Stomach smooth muscle (tissue), 2 donors: Measurements from ENCODE around the gene SLC41A3.
"Not testable (repeated sequence)": the region's sequence is repeated elsewhere in the genome, so short reads cannot be mapped to it uniquely, and the experiment has no call there.

ENCODE experiments used
- H3K27ac ChIP-seq: one replicate; pipeline ENCODE4 v1.7.0; 2013; ENCODE audit warnings: mild to moderate bottlenecking, low read length, inconsistent platforms
- H3K27me3 ChIP-seq, 2 donors: one replicate each; pipeline ENCODE4 v1.7.0; 2013; ENCODE audit warnings: low read length in 2 of 2; ENCODE audit not compliant: insufficient read depth in 2 of 2, control insufficient read depth in 1 of 2
- H3K36me3 ChIP-seq, 2 donors: one replicate each; pipeline ENCODE4 v1.7.0; 2013; ENCODE audit warnings: low read length in 2 of 2; ENCODE audit not compliant: control insufficient read depth in 2 of 2, insufficient read depth in 2 of 2
- H3K4me1 ChIP-seq: one replicate; pipeline ENCODE4 v1.7.0; 2013; ENCODE audit warnings: low read length; ENCODE audit not compliant: control insufficient read depth, insufficient read depth
- H3K4me3 ChIP-seq, 2 donors: one replicate each; pipeline ENCODE4 v1.7.0; 2013; ENCODE audit warnings: low read length in 2 of 2
- H3K9ac ChIP-seq, 2 donors: one replicate each; pipeline ENCODE4 v1.7.0; 2013; ENCODE audit warnings: low read length in 2 of 2, mild to moderate bottlenecking in 1 of 2
- H3K9me3 ChIP-seq, 2 donors: one replicate each; pipeline ENCODE4 v1.7.0; 2013; ENCODE audit warnings: low read length in 2 of 2; ENCODE audit not compliant: control insufficient read depth in 2 of 2
- donor health status: healthy.
- donor health status: Pancreatic carcinoma.

Gene SLC41A3

DNA sequence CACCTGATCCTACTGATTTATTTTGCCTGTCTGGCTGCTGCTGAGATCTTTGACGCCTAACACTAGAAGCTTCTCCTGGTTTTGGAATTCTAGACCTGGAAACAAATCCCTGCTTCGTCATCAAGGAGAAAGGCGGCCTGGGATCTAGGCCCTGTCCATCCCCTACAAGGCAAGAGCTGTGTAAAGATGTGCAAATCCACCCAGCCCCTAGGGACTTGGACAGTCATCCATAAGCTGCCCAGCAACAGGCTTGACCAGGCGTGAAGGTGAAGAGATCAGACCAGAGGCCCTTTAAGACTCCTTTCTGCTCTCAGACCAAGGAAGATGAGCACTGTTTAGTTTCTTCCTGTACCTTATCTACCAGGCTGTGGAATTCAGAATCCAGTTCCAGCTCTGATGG lies 32.2 kb downstream of the SLC41A3 start:
- no peaks in the 10 kb centered on the region for H3K9me3 ChIP-seq

DNA sequence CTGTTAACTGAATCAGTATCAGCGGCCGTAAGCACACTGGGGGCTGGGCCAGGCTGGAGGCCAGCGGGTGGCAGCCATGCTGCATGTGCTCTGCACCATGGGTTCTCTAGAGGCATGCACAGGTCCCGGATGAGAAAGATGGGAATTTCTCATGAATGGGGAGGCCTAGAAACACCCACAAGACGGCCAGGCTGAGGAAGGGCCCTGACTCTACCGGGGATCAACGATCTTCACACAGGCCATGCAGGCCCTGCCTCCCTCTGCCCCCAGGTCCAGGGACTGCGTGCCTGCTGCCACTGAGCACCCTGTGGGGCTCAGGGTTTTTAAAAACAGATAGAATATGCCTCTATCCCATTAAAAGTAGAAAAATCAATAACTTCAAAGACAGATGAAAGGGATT lies 32.7 kb downstream of the SLC41A3 start:
- Histone ChIP-seq H3K9me3 (no peaks in the 10 kb centered on the region), H3K27me3 (no peaks in the 10 kb centered on the region), H3K27ac (no peak overlapping the region)

More for the DNA sequence above, 32.2 kb downstream of the SLC41A3 start:
- Histone ChIP-seq H3K27ac (no peak overlapping the region), H3K4me1 (no peaks in the 10 kb centered on the region), H3K4me3 (no peak overlapping the region), H3K9ac (no peak overlapping the region), H3K27me3 (no peaks in the 10 kb centered on the region), H3K36me3 (peaks cover 5 to 10% of the 10 kb centered on the region in 2 donors)

DNA sequence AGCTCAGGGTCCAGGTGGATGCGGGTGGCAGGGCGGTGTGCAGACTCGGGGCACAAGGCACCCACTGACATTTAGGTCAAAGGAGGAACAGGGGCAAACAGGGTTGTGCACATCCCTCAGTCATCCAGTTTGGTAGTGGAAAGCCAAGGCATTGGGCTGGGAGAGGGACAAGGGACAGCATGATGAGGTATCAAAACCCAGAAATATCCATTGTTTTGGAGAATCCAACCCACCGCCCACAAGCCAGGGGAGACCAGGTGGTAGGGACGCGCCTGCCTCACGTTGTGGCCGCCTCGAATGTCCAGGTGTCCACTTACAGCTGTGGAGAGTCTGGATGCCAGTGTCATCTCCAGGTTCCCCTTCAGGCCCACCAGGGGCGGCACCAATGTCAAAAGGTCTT lies 33.3 kb downstream of the SLC41A3 start:
- Histone ChIP-seq H3K27me3 (no peaks in the 10 kb centered on the region), H3K9me3 (no peaks in the 10 kb centered on the region), H3K27ac (no peak overlapping the region), H3K4me3 (no peak overlapping the region), H3K9ac (no peak overlapping the region), H3K36me3 (peaks cover 5 to 8% of the 10 kb centered on the region in 2 donors), H3K4me1 (no peaks in the 10 kb centered on the region)

More for the DNA sequence above, 32.7 kb downstream of the SLC41A3 start:
- Histone ChIP-seq H3K36me3 (peaks cover 5 to 8% of the 10 kb centered on the region in 2 donors), H3K9ac (no peak overlapping the region), H3K4me3 (no peak overlapping the region), H3K4me1 (no peaks in the 10 kb centered on the region)

DNA sequence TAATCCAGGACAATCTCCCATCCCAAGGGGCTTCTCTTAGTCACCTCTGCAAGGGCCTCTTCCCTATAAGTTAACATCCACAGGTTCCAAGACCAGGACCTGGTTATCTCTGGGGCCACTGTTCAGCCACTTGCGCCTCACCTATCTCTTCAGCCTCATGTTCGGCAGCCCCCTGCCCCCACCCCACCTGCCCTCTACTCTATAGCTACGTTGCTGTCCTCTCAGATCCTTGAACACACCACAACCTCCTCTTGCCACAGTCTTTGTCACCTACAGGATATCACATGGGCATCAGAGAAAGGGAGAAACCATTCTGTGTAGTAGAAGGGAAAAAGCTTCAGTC lies 33.9 kb downstream of the SLC41A3 start:
- Histone ChIP-seq H3K9ac (no peak overlapping the region), H3K36me3 (peaks cover 5 to 8% of the 10 kb centered on the region in 2 donors), H3K27me3 (no peaks in the 10 kb centered on the region), H3K4me1 (no peaks in the 10 kb centered on the region), H3K9me3 (no peaks in the 10 kb centered on the region), H3K27ac (no peak overlapping the region), H3K4me3 (no peak overlapping the region)

DNA sequence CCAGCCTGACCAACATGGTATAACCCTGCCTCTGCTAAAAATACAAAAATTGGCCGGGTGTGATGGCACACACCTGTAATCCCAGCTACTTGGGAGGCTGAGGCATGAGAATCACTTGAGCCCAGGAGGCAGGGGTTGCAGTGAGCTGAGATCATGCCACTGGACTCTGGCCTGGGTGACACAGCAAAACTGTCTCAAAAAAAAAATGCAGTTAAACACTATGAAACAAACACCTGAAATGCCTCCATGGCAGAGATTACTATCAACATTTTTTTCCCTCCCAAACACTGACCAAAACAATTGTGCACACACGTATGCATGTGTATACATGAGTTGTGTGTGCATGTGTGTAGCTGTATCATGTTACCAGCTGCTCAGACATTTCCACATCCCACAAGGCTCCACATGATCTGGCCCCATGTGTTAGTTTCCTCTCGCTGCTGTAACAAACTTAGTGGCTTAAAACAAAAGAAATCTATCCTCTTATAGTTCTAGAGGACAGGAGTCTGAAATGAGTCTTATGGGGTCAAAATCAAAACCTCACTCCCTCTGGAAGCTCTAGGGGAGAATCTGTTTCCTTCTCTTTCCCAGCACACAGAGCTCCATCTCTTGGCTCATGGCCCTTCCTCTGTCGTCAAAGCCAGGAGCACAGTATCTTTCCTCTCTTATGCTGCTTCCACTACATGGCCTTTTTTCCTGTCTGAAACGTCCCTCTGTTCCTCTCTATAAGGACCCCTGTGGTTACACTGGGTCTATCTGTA lies 34.5 kb downstream of the SLC41A3 start:
- H3K27ac ChIP-seq: no peak overlapping the region
- no peak overlapping the region for H3K4me3 ChIP-seq
- H3K36me3 ChIP-seq: peaks cover 5 to 8% of the 10 kb centered on the region in 2 donors
- H3K4me1 ChIP-seq: no peaks in the 10 kb centered on the region
- no peak overlapping the region for H3K9ac ChIP-seq
- no peaks in the 10 kb centered on the region for H3K27me3 ChIP-seq
- H3K9me3 ChIP-seq: no peaks in the 10 kb centered on the region

DNA sequence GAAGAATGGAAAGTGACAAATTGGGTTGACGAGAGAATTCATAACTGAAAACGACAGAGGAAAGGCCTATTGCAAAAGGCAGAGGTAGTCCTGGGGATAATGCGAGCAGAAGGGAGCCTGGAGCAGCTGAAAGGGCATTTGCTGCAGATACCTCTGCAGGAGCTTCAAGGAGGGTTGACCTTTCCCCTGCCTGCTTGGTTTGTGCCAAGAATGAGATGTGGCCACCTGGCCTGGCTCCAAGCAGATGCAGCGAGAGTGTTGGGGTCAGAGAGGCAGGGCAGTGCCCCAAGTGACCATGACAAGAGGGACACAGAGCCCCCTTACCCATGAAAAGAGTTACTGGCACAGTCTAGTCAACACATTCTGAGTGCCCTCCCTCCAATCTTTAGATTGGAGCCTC lies 43.5 kb downstream of the SLC41A3 start:
- no peaks in the 10 kb centered on the region for H3K27me3 ChIP-seq
- H3K9ac ChIP-seq: no peak overlapping the region
- no peak overlapping the region for H3K27ac ChIP-seq
- no peaks in the 10 kb centered on the region for H3K4me1 ChIP-seq
- no peak overlapping the region for H3K4me3 ChIP-seq
- H3K9me3 ChIP-seq: no peaks in the 10 kb centered on the region
- peaks cover 0 to 7% of the 10 kb centered on the region in 2 donors for H3K36me3 ChIP-seq

DNA sequence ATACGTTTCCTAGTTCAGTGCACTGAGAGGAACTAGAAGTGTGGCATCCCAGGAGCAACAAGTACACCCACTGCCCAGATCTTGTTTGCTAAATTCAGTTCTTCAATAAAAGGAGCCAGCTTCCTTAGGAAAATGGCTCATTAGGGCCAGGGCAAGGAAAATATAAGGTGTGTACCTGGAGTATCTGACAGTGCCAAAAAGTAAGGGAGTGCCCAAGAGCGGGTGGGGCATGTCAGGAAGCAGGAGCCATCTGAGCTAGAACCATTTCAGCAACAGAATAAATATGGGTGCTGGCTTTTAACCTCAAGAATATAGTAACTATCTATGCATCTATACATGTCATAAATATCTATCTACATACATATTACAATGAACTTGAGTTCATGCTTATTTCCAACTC lies 44.1 kb downstream of the SLC41A3 start:
- H3K27ac ChIP-seq: no peak overlapping the region
- no peaks in the 10 kb centered on the region for H3K4me1 ChIP-seq
- no peaks in the 10 kb centered on the region for H3K9me3 ChIP-seq
- no peaks in the 10 kb centered on the region for H3K27me3 ChIP-seq
- H3K9ac ChIP-seq: no peak overlapping the region
- H3K36me3 ChIP-seq: peaks cover 0 to 11% of the 10 kb centered on the region in 2 donors
- no peak overlapping the region for H3K4me3 ChIP-seq

DNA sequence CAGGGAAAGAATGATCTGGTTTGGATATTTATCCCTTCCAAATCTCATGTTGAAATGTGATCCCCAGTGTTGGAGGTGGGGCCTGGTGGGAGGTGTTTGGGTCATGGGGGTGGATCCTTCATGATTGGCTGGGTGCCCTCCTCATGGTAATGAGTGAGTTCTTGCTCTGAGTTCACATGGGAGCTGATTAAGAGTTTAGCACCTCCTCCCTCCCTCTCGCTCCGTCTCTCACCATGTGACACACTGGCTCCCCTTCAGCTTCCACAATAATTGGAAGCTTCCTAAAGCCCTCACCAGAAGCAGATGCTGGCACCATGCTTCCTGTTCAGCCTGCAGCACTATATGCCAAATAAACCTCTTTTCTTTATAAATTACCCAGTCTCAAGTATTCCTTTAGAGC lies 45.1 kb downstream of the SLC41A3 start:
- H3K27ac ChIP-seq, H3K4me3 ChIP-seq, H3K27me3 ChIP-seq, H3K9ac ChIP-seq, H3K9me3 ChIP-seq, H3K4me1 ChIP-seq: not testable (repeated sequence)
- H3K36me3 ChIP-seq: peaks cover 0 to 15% of the 10 kb centered on the region in 2 donors

DNA sequence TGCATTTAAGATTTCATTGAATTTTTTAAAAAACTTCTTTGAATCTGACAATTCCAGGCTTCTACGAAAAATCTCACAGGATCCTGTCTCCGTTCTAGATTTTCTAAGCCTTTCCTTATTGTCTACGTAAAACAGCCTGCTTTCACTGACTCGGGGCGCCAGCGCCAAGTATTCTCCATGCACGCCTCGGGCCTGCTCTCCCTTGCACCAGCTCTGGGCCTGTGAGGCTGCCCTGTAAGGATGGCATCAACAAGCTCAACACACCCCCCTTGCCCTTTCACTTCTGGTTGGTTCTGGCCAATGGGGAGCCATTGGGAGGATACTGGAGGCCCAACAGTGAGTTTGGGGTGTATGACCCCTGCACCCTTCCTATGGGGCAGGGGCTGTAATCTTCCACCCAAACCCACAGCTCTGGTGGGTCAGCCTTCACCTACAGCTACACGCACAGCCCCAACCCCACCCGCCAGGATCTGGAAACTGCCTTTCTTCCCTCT lies 47.8 kb downstream of the SLC41A3 start:
- Histone ChIP-seq H3K9me3 (no peaks in the 10 kb centered on the region), H3K4me3 (no peak overlapping the region), H3K4me1 (no peaks in the 10 kb centered on the region), H3K27me3 (no peaks in the 10 kb centered on the region), H3K9ac (no peak overlapping the region), H3K27ac (no peak overlapping the region), H3K36me3 (peaks cover 0 to 32% of the 10 kb centered on the region in 2 donors)

DNA sequence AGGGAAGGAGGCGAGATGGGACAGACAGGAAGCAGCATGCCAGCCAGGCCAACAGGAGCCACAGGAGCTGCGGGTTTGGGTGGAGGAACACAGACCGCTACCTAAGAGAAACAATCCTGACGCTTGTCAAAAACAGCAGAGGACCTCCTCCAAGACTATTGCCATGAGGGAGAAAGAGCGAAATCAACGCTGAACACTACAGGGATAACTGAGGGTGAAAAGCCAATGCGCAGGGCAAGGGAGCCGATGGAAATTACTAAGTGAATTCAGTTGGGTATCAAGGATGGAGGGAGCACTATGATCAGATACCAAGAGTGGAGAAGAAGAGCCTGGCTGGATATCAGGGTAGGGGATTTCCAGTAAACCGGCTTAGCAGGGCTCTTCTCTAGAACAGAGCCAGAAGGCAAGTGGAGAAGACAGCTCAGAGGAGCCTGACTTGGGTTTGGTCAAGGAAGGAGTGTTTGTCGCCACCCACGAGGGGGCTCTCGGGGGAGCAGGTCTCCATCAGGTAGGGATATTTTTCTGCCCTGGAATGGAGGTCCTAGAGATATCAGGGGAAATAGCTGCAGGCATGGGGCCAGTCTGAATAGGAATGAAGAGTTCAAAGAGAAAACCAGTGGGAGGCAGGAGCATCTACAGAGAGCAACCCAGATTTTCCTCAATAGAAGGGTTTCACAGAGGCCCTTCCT lies 48.4 kb downstream of the SLC41A3 start:
- no peaks in the 10 kb centered on the region for H3K4me1 ChIP-seq
- H3K9ac ChIP-seq: no peak overlapping the region
- H3K27me3 ChIP-seq: no peaks in the 10 kb centered on the region
- no peak overlapping the region for H3K4me3 ChIP-seq
- no peak overlapping the region for H3K27ac ChIP-seq
- peaks cover 0 to 32% of the 10 kb centered on the region in 2 donors for H3K36me3 ChIP-seq
- no peaks in the 10 kb centered on the region for H3K9me3 ChIP-seq
